Nucleus accumbens (tissue), 56 donors: ENCODE results near the gene LLGL2.
A peak's percentile ranks its signal among the peaks of the same experiment; 100 is the strongest.

Experiments
- DNase-seq, 56 donors: peaks; one replicate each; lab custom pipeline; 2025; lab: John Stamatoyannopoulos, UW

The LLGL2 gene

DNA sequence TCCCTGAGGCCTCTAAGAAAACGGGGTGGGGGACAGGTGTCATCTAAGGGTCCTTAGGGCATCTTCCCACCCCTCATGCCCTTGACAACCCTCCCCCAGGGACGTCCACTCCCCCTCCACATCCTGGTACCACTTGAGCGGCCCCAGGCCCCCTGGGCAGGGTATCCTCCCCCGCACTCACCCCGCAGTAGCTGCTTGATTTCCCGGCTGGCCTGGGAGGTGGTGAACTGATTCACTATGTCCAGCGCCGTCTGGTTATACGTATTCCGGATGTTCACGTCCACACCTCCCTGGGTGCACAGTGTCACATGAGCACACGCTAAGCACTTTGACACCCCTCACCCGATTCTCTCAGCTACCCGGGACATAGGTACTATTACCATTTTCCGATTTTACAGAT lies 19.9 kb upstream of the LLGL2 start:
- DNase-seq = no peak

GRCh38 chr17:75506134-75506533 lies 19.4 kb upstream of the LLGL2 start:
- no peak for DNase-seq

DNA sequence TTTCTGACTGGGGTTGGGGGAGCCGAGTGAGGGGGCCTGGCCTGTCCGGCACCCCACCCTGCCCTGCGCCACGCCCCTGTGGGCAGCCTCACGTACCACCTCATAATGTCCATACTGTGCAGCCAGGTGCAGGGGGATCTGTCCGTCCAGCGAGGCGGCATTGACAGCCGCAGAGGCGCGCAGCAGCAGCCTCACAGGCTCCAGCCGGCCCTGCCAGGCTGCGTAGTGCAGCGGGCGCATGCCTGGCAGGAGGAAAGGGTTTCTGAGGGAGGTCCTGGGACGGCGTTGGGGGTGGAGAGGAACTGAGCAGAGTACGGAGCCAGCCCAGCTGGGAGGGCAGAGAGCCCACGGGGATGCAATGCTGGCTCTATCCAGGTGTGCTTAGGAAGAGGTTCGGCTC lies 18.6 kb upstream of the LLGL2 start:
- peak in 3 of 56 donors; percentile 18 to 44 (median 32) for DNase-seq

- DNase-seq = peak in 54 of 56 donors; percentile 33 to 93 (median 81)
These were observed 17.5 kb upstream of the LLGL2 start for GRCh38 chr17:75507733-75508719.

DNA sequence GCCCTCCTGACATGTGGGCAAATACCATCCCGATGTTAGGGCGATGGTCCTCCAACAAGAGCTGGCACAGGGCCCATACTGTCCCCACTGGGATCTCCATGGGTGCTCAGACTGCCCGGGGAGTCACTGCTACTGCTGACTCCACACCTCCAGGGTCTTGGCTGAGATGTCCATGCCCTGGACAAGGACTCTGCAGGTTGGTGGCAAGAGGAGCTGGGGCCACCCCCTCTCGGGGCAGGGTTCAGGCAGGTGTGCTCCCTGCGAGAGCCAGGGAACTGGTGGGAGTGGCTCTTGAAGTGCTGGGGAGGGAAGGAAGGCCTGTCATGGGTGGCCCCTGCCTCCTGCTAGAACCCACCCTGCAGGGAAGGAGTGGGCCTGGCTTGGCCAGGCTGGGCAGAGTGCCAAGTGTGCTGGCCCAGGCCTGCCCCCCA lies 16.6 kb upstream of the LLGL2 start:
- DNase-seq = peak in 7 of 56 donors; percentile 23 to 63 (median 34)

DNA sequence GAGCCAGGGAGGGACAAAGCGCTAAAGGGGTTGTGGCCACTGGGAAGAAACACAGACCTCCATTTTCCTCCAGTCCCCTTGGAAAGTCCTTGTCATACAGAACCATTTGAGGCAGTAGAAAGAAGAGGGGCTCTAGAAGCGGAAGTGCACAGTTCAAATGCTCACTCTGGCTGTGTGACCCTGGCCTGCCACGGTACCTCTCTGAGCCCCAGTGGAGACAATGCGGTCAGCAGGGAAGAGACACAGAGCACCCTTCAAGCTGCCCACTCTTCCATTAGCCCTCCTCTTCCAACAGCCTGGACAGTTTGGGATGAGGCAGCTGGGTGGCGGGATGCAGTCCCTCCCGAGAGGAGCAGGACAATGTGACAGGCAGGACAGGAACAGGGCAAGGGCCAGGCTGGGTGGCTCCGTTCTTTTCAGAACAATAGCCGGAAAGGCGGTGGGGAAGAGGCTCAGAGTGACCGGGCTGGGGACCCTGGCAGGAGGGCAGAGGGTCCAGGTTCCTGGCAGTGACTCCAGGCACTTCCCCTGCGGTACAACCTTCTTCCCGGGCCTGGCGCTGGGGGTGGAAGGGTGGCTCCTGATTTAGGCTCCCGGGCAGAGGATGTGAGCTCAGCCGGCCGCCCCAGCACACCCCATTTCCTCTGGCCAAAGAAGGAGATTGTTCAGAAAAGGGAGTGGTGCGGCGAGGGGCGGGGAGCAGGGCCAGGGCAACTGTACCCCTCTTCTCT lies 15.8 kb upstream of the LLGL2 start:
- peak in 1 of 56 donors; percentile 21 for DNase-seq

GRCh38 chr17:75511270-75511609 lies 14.3 kb upstream of the LLGL2 start:
- DNase-seq = no peak

DNA sequence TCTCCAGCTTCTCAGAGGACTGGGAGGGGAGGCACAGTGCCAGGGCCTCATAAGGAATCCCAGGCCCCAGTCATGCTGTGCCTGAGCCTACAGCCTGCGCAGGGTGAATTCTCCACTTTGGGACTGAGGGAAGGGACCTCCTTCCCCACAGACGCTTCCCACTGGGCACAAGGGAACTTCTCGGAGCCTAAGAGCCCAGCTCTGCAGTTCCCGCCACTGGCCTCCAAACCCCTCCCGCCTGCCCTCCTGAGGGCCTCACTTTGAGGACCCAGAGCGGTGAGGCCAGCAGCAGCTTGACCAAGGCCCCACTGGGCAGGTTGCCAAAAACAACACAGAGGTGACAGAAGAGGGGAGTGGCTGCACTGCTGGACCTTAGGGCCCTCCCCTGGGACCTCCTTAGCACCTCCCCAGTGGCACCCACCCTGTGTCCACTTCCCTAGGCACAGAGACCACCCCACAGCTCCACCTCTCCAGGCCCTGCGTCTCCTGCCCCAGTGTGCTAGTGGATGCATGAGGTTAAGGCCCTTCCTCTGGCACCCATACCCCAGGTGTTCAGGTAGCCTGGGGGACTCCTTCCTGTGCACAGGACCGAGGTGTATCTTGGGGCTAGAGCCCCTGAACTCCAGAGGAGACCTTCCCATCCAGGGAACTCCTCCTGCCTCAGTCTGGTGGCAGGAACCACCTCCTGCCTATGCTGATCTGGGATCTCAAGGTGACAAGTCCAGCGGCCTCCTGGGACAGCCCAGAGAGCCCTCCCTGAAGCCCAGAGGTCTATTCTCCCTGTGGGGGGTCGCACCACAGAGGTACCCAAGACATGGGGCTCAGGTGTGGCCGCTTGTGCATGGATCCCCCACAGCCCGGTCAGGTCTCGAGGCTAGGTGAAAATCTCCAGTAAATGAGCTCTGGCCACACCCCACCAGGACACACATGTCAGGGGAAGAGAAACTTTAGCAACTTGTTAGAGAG lies 13.6 kb upstream of the LLGL2 start:
- DNase-seq = peak in 1 of 56 donors; percentile 34

DNA sequence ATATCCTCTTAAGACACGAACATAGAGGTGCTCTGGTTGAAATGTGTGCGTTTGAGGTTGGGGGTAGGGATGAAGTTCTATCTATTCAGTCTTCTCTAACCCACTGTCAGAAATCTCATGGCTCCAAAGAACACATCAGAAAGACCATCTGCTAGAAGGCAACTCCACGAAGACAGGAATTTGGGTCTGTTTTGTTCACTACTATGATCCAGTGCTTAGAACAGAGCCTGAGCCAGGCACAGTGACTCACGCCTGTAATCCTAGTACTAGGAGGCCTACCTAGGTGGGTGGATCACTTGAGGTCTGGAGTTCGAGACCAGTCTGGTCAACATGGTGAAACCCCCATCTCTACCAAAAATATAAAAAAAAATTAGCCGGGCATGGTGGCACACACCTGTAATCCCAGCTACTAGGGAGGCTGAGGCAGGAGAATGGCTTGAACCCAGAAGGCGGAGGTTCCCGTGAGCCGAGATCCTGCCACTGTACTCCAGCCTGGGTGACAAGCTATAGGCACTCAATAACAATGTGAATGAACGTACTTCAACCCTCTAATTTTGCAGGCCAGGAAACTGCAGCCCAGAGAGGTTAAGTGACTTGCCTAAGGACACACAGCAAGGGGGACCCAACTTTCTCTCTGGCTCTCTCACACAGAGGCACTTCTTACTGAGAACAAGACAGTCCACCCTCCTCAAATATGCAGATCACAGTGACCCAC lies 12.4 kb upstream of the LLGL2 start:
- DNase-seq = no peak

DNA sequence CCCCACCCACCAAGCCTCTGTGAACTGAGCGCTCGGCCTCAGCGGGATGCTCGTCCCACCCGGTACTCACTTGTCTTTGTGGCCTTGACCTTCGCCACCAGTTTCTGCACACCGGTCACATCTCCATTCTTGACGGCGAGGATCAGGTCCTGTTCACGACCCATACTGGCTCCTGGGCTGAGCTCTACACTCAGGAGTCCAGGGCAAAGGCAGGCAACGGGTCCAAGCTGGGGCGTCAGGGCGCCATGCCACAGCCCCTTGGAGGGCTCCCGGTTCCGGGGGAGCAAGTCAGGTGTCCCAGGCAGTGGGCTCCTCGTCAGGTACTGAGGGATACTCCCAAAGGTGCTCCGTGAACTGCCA lies 11.9 kb upstream of the LLGL2 start:
- no peak for DNase-seq

- DNase-seq = peak in 4 of 56 donors; percentile 20 to 40 (median 35)
These were observed 11.1 kb upstream of the LLGL2 start for GRCh38 chr17:75514299-75514918.

DNA sequence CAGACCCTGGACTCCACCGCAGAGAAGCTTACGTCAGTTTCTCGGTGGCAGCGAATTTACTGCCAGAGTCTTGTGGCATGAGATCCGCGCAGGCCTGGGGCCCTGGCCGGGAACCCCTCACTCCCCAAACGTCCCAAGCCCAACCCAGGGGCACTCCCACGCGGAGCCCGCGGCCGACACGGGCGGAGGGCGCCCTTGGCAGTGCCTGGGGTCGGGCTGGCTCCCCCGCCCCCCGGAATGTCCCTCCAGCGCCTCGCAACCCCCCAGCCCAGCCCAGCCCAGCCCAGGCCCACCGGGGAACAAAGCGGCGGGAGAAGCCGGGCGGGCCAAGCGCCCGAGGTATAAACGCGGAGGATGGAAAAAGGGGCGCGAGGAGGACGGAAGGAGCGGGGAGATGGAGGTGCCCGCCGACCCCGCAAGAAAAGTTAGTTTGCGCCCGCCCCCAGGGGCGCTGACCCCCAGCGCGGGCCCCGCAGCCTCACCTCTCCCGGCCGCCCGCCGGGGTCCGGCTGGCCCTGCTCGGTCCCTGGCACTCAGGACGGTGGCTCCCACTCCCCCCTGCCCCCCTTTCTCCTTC lies 10.5 kb upstream of the LLGL2 start:
- DNase-seq = peak in 6 of 56 donors; percentile 28 to 51 (median 41)

DNA sequence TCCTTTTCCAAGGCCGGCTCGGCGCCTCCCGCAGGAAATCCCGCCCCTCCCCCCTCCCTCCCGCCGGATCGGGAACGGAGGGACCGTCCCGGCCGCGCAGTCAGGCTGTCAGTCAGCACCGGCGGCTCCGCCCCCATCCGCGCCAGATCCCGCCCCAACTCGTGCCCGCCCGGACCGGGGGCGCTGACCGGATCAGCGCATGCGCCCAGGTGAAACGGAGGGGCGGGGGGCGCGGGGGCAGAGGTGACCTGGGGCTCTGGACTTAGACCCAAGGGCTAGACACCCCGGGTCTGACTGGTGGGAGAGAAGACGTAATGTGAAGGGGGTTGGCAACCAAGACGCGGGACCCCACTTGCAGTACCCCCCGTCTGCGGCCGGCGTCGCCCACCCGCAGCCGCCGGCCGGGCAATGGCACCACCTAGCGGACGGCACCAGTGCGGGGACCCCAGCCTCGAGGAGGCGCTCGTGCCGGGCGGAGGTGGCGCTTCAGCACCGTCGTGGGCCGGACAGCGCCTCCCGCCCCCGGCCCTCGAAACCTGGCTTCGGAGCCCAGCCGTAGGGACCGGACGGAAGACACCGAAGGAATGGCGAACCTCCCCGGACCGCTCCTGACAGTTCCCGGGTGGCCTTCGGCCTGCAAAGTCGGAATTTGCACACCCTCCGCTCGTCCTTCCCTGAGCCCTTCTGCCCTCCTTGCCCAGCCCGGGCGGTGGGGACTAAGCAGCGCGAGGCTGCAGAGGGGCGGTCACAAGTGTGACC lies 9.8 kb upstream of the LLGL2 start, which contains the start of gene CASKIN2:
Gene CASKIN2, minus strand, starts transcription at position 42 of the 759 bp plus-strand sequence. CDS start 1,733 bp downstream, outside the sequence.
- peak in 55 of 56 donors; percentile 75 to 99 (median 93) for DNase-seq

DNA sequence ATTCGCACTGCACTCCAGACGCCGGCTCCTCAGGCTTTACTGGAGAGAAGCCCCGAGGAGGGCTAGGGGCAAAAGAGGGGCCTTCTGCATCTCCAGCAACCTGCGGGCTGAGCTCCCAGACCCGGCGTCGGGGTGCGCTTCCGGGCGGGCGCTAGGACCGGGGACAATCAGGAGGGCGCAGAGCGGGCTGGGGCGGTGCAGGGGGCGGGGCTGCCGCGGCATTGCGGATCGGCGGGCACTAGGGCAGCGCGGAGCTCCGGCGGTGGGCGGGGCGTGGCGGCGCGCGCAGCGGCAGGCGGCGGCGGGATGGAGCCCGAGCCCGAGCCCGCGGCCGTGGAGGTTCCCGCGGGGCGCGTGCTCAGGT lies 9.3 kb upstream of the LLGL2 start, which contains the start of gene TSEN54:
Gene TSEN54, plus strand, starts transcription at position 274 of the 364 bp plus-strand sequence. Its CDS starts 33 bp downstream, at position 307.
- peak; percentile 30 to 96 (median 89) for DNase-seq

DNA sequence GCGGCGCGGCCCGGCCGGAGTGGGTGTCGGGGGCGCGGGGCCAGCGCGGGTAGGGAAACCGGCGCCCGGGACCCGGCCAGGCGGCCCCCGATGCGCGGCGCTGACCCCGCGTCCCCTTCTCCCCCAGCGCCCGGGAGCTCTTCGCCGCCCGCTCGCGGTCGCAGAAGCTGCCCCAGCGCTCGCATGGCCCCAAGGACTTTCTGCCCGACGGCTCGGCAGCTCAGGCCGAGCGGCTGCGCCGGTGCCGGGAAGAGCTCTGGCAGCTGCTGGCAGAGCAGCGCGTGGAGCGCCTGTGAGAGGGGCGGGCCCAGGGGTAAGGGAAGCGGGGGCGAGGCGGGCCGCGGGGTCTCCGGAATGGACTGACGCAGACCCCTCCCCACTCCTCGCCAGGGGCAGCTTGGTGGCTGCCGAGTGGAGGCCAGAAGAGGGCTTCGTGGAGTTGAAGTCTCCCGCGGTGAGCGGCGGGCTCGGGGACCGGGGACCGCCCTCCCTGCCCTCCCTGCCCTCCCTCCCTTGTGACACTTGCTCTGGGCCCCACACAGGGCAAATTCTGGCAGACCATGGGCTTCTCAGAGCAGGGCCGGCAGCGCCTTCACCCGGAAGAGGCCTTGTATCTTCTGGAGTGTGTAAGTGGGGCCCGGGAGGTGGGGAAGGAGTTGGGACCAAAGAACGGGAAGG lies 8.7 kb upstream of the LLGL2 start:
- DNase-seq = peak in 6 of 56 donors; percentile 37 to 64 (median 56)

- no peak for DNase-seq
These were observed 8.1 kb upstream of the LLGL2 start for GRCh38 chr17:75517297-75517865.

DNA sequence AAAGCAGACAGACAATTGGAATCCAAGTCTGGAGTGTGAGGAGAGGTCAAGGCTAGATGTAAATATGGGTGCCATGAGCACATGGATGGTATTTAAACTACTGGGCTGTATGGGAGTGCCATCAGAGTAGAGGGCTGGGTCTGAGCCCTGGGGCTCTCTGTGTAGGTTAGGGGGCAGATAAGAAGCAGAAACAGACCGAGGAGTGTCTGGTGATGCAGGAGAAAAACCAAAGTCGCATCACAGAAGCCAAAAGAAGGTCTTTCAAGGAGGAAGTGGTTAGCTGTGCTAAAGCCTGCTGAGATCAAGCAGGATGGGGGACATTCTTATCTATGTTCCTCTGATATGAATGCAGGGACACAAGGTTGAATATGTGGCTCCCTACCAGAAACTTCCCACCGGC lies 7.3 kb upstream of the LLGL2 start:
- no peak for DNase-seq
